SK-N-SH (cell line): ENCODE results near the gene RRAD. TPM values are rescaled to one million over a fixed set of nuclear protein-coding genes. Genes with fewer than 3 reads are reported as not detected.

Experiments
- CTCF ChIA-PET: fragments of 300-600, 350-600 bp; formaldehyde crosslinking; extraction: SDS; loops from one replicate; lab custom pipeline; 2021; lab: Yijun Ruan, JAX
- POLR2A ChIA-PET: fragments of 350-600 bp; sonication (Branson Sonifier 250); formaldehyde crosslinking; extraction: SDS; loops from one replicate; lab custom pipeline; 2020; ENCODE audit warnings: antibody characterized with exemption, inconsistent platforms; lab: Yijun Ruan, JAX
- DNase-seq: peaks from one replicate; pipeline ENCODE4 v3.0.0; 2012
- H2AFZ ChIP-seq: fragments of 200-600 bp; sonication (generic); 2 replicates; pipeline ENCODE4 v1.8.1; 2016; ENCODE audit warnings: antibody characterized with exemption, mild to moderate bottlenecking, low read depth
- H3F3A ChIP-seq: fragments of 200-600 bp; sonication (generic); replicated peaks from 2 replicates; pipeline ENCODE3; 2016; ENCODE audit warnings: antibody characterized with exemption, mild to moderate bottlenecking; ENCODE audit not compliant: insufficient read depth
- H3K27ac ChIP-seq, 2 experiments: fragments of 200-500 bp in 1 of 2; fragments of 200-600 bp in 1 of 2; sonication (Bioruptor generic) in 1 of 2; sonication (generic), shearing (Covaris generic) in 1 of 2; 2 replicates each; pipeline versions ENCODE4 v1.5.1 to v1.6.1; 2014 to 2016; ENCODE audit warnings: low read depth in 2 of 2, inconsistent platforms in 1 of 2, low read length in 1 of 2, mild to moderate bottlenecking in 1 of 2, mixed read lengths in 1 of 2
- H3K27me3 ChIP-seq: fragments of 200-600 bp; sonication (generic), shearing (Covaris generic); 2 replicates; pipeline ENCODE4 v1.6.1; 2016; ENCODE audit warnings: mixed run types; ENCODE audit not compliant: insufficient read depth
- H3K36me3 ChIP-seq, 2 experiments: fragments of 200-500 bp in 1 of 2; fragments of 200-600 bp in 1 of 2; sonication (Bioruptor generic) in 1 of 2; sonication (generic) in 1 of 2; replicated peaks in 1 of 2; 2 replicates each; pipeline versions ENCODE3 to v1.5.1; 2014 to 2016; ENCODE audit warnings: low read length in 1 of 2, mild to moderate bottlenecking in 1 of 2; ENCODE audit not compliant: insufficient read depth in 2 of 2, control insufficient read depth in 1 of 2
- H3K4me1 ChIP-seq, 2 experiments: fragments of 200-500 bp in 1 of 2; fragments of 200-600 bp in 1 of 2; sonication (Bioruptor generic) in 1 of 2; sonication (generic), shearing (Covaris generic) in 1 of 2; 2 replicates each; pipeline versions ENCODE4 v1.5.1 to v1.6.1; 2014 to 2016; ENCODE audit warnings: low read depth in 1 of 2, low read length in 1 of 2, mixed run types in 1 of 2; ENCODE audit not compliant: insufficient read depth in 2 of 2, control insufficient read depth in 1 of 2
- H3K4me2 ChIP-seq: fragments of 200-600 bp; sonication (generic), shearing (Covaris generic); 2 replicates; pipeline ENCODE4 v1.6.1; 2017; ENCODE audit warnings: mixed run types
- H3K4me3 ChIP-seq, 2 experiments: fragments of 200-500 bp in 1 of 2; fragments of 200-600 bp in 1 of 2; sonication (Bioruptor generic) in 1 of 2; sonication (generic), shearing (Covaris generic) in 1 of 2; 2 replicates each; pipeline versions ENCODE4 v1.5.1 to v1.8.1; 2014 to 2016; ENCODE audit warnings: low read depth in 2 of 2, inconsistent platforms in 1 of 2, low read length in 1 of 2, mild to moderate bottlenecking in 1 of 2, mixed read lengths in 1 of 2, moderate library complexity in 1 of 2
- H3K79me2 ChIP-seq: fragments of 200-600 bp; sonication (generic); 2 replicates; pipeline ENCODE4 v1.8.1; 2017; ENCODE audit warnings: mild to moderate bottlenecking; ENCODE audit not compliant: insufficient read depth
- H3K9ac ChIP-seq: fragments of 200-600 bp; sonication (generic); 2 replicates; pipeline ENCODE4 v1.6.1; 2017; ENCODE audit warnings: mixed run types
- H3K9me2 ChIP-seq: fragments of 200-600 bp; sonication (generic); 2 replicates; pipeline ENCODE4 v1.6.1; 2017; ENCODE audit warnings: mixed run types
- H3K9me3 ChIP-seq: fragments of 200-600 bp; sonication (generic); 2 replicates; pipeline ENCODE4 v1.6.1; 2017; ENCODE audit warnings: mixed run types, mild to moderate bottlenecking, moderate library complexity
- H4K20me1 ChIP-seq: fragments of 200-600 bp; sonication (generic); 2 replicates; pipeline ENCODE4 v1.6.1; 2017; ENCODE audit warnings: mild to moderate bottlenecking, mixed run types; ENCODE audit not compliant: insufficient read depth
- CHD2 ChIP-seq: fragments of 150-350 bp; IDR thresholded peaks from 2 replicates; pipeline ENCODE4 v1.6.1; 2018; ENCODE audit warnings: low read length; ENCODE audit not compliant: partially characterized antibody
- FOSL2 ChIP-seq: IDR thresholded peaks from 2 replicates; pipeline ENCODE4 v1.4.0; 2012; ENCODE audit warnings: low read depth, mild to moderate bottlenecking, moderate library complexity, borderline replicate concordance
- GABPA ChIP-seq: IDR thresholded peaks from 2 replicates; pipeline ENCODE4 v1.4.0; 2012; ENCODE audit warnings: low read depth, mild to moderate bottlenecking
- GATA2 ChIP-seq: sonication (generic); formaldehyde crosslinking; IDR thresholded peaks from 2 replicates; pipeline ENCODE4 v1.5.0; 2020; ENCODE audit warnings: mild to moderate bottlenecking, missing genetic modification reagents
- MXI1 ChIP-seq: IDR thresholded peaks from 2 replicates; pipeline ENCODE4 v1.6.1; 2012; ENCODE audit warnings: mild to moderate bottlenecking, low read depth, low read length, improper control_type of control experiment
- NFIC ChIP-seq: IDR thresholded peaks from 2 replicates; pipeline ENCODE4 v1.4.0; 2012; ENCODE audit warnings: borderline replicate concordance
- RXRA ChIP-seq: IDR thresholded peaks from 2 replicates; pipeline ENCODE4 v1.4.0; 2012; ENCODE audit warnings: low read depth, mild to moderate bottlenecking, borderline replicate concordance
- SIN3A ChIP-seq: IDR thresholded peaks from 2 replicates; pipeline ENCODE4 v1.6.1; 2012; ENCODE audit warnings: low read depth, mild to moderate bottlenecking, low read length, moderate library complexity, borderline replicate concordance
- TAF1 ChIP-seq: IDR thresholded peaks from 2 replicates; pipeline ENCODE4 v1.6.1; 2012; ENCODE audit warnings: low read depth, mild to moderate bottlenecking, low read length, moderate library complexity, borderline replicate concordance
- TEAD4 ChIP-seq: IDR thresholded peaks from 2 replicates; pipeline ENCODE4 v1.4.0; 2012; ENCODE audit warnings: mild to moderate bottlenecking, borderline replicate concordance; ENCODE audit not compliant: insufficient read depth
- WGBS: methylation state at CpG from one replicate; pipeline ENCODE4 v1.1.6; 2017; ENCODE audit warnings: low lambda C conversion rate; 5-methylcytosine and 5-hydroxymethylcytosine counted together
- polyA plus RNA-seq, 3 experiments: library from polyadenylated mRNA; depleted of rRNA; stranded (reverse); fragments of >200 nt; gene quantifications; 2 replicates each; pipeline ENCODE4 v1.2.3, GENCODE V29; 2012
- TF ChIP-seq, protein P1 (sequence below): IDR thresholded peaks from 2 replicates; pipeline ENCODE4 v1.4.0; 2012; ENCODE audit warnings: low read depth, borderline replicate concordance
- TF ChIP-seq, protein P2 (sequence below): IDR thresholded peaks from 2 replicates; pipeline ENCODE4 v1.4.0; 2012; ENCODE audit warnings: low read depth
- TF ChIP-seq, protein P3 (sequence below): fragments of 150-350 bp; IDR thresholded peaks from 2 replicates; pipeline ENCODE4 v1.6.1; 2016; ENCODE audit warnings: mild to moderate bottlenecking, low read depth, low read length
- TF ChIP-seq, protein P4 (sequence below): IDR thresholded peaks from 2 replicates; pipeline ENCODE4 v1.4.0; 2012; ENCODE audit warnings: low read depth, borderline replicate concordance

The RRAD gene
- polyA plus RNA-seq, 1 of the 3 experiments (the other 2 are of a cell fraction) = 9.3 TPM

DNA sequence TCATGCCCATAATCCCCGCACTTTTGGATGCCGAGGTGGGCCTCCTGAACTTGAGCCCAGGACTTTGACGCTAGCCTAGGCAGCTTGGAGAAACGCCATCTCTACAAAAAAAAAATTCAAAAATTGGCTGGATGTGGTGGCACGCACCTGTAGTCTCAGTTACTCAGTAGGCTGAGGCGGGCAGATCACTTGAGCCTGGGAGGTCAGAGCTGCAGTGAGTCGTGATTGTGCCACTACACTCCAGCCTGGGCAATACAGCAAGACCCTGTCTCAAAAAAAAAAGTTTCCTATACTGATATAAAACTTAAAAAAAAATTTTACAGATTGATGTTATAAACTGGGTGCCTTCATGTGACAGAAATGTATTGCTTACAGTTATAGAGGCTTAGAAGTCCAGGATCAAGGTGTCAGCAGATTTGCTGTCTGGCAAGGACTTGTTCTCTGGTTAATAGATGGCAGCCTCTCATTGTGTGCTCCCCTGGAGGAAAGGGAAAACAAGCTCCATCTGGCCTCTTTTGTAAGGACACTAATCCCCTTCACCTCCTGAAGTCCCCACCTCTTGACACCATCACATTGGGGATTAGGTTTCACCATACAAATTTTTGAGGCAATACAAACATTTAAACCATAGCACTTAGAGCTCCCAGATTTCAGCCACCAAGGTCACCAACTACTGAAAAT, 27.2 kb upstream of the RRAD start:
- H3K36me3 ChIP-seq = no peaks in the 10 kb centered on the region
- POLR2A ChIA-PET = no interaction called here
- no peak overlapping the region for H3K4me2 ChIP-seq
- no peaks in the 10 kb centered on the region for H3K27me3 ChIP-seq
- CTCF ChIA-PET = interaction anchor here (0.6 to 6.2 kb wide), 17 partner anchors 8 to 347 kb away, joined by 3 to 81 read pairs (median 4); partner anchors contain the start of genes B3GNT9 and CES3
- H3K9ac ChIP-seq = no peak overlapping the region
- TF ChIP-seq TEAD4 (no peak), GABPA (no peak), MXI1 (no peak), GATA2 (CRISPR knock-in tag) (no peak), TAF1 (no peak), NFIC (no peak), FOSL2 (no peak), CHD2 (no peak), RXRA (no peak), SIN3A (no peak)
- TF ChIP-seq, protein P1, sequence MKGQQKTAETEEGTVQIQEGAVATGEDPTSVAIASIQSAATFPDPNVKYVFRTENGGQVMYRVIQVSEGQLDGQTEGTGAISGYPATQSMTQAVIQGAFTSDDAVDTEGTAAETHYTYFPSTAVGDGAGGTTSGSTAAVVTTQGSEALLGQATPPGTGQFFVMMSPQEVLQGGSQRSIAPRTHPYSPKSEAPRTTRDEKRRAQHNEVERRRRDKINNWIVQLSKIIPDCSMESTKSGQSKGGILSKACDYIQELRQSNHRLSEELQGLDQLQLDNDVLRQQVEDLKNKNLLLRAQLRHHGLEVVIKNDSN = no peak
- TF ChIP-seq, protein P2, sequence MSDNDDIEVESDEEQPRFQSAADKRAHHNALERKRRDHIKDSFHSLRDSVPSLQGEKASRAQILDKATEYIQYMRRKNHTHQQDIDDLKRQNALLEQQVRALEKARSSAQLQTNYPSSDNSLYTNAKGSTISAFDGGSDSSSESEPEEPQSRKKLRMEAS = no peak
- TF ChIP-seq, protein P3, sequence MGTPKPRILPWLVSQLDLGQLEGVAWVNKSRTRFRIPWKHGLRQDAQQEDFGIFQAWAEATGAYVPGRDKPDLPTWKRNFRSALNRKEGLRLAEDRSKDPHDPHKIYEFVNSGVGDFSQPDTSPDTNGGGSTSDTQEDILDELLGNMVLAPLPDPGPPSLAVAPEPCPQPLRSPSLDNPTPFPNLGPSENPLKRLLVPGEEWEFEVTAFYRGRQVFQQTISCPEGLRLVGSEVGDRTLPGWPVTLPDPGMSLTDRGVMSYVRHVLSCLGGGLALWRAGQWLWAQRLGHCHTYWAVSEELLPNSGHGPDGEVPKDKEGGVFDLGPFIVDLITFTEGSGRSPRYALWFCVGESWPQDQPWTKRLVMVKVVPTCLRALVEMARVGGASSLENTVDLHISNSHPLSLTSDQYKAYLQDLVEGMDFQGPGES = no peak
- TF ChIP-seq, protein P4, sequence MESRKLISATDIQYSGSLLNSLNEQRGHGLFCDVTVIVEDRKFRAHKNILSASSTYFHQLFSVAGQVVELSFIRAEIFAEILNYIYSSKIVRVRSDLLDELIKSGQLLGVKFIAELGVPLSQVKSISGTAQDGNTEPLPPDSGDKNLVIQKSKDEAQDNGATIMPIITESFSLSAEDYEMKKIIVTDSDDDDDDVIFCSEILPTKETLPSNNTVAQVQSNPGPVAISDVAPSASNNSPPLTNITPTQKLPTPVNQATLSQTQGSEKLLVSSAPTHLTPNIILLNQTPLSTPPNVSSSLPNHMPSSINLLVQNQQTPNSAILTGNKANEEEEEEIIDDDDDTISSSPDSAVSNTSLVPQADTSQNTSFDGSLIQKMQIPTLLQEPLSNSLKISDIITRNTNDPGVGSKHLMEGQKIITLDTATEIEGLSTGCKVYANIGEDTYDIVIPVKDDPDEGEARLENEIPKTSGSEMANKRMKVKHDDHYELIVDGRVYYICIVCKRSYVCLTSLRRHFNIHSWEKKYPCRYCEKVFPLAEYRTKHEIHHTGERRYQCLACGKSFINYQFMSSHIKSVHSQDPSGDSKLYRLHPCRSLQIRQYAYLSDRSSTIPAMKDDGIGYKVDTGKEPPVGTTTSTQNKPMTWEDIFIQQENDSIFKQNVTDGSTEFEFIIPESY = no peak
- TF ChIP-seq, all 33 proteins: peak for 0
- Histone ChIP-seq H2AFZ (no peak overlapping the region), H3K4me1 (peaks cover 0 to 7% of the 10 kb centered on the region in 2 experiments; a peak in 1 of 4 replicates), H4K20me1 (no peaks in the 10 kb centered on the region), H3K4me3 (no peak overlapping the region), H3F3A (peaks cover 5% of the 10 kb centered on the region), H3K79me2 (no peaks in the 10 kb centered on the region), H3K9me3 (no peaks in the 10 kb centered on the region; the same call in 1 of the 2 replicates), H3K9me2 (no peaks in the 10 kb centered on the region), H3K27ac (no peak overlapping the region)
- 73% methylated on average over 7 of the region's 7 CpGs for WGBS
- DNase-seq = no peak
